Neural cell (in vitro differentiated cells): ENCODE results near the gene EIF3I. TPM values are rescaled to one million over a fixed set of nuclear protein-coding genes. Genes with fewer than 3 reads are reported as not detected.

Experiments used
- H2AFZ ChIP-seq: fragments of 200-600, 300-800 bp; sonication (generic), shearing (Covaris generic); 2 replicates; pipeline ENCODE4 v1.6.0; 2014; ENCODE audit warnings: low read depth, mild to moderate bottlenecking, antibody characterized with exemption, low read length, moderate library complexity
- H3F3A ChIP-seq: fragments of 200-600 bp; shearing (Covaris generic); 2 replicates; pipeline ENCODE4 v1.6.1; 2016; ENCODE audit warnings: mild to moderate bottlenecking, moderate library complexity, mixed read lengths, antibody characterized with exemption, low read length; ENCODE audit not compliant: insufficient read depth, poor library complexity, severe bottlenecking
- H3K27ac ChIP-seq: fragments of 200-600, 300-800 bp; sonication (generic), shearing (Covaris generic); 2 replicates; pipeline ENCODE4 v1.5.1; 2014; ENCODE audit warnings: mild to moderate bottlenecking, low read length, moderate library complexity
- H3K27me3 ChIP-seq: fragments of 300-800, 200-600 bp; sonication (generic), shearing (Covaris generic); 2 replicates; pipeline ENCODE4 v1.6.0; 2014; ENCODE audit warnings: mild to moderate bottlenecking, low read depth, low read length, moderate library complexity; ENCODE audit not compliant: insufficient read depth
- H3K36me3 ChIP-seq: fragments of 300-800, 200-600 bp; sonication (generic), shearing (Covaris generic); 2 replicates; pipeline ENCODE4 v1.5.1; 2014; ENCODE audit warnings: mild to moderate bottlenecking, antibody characterized with exemption, low read length, moderate library complexity; ENCODE audit not compliant: insufficient read depth
- H3K4me2 ChIP-seq: fragments of 300-800, 200-600 bp; sonication (generic), shearing (Covaris generic); 2 replicates; pipeline ENCODE4 v1.6.0; 2014; ENCODE audit warnings: mild to moderate bottlenecking, low read length
- H3K4me3 ChIP-seq: fragments of 300-800, 200-600 bp; sonication (generic), shearing (Covaris generic); 2 replicates; pipeline ENCODE4 v1.5.1; 2014; ENCODE audit warnings: mild to moderate bottlenecking, low read length, moderate library complexity
- H3K79me2 ChIP-seq: fragments of 200-600 bp; shearing (Covaris generic); replicated peaks from 2 replicates; pipeline ENCODE4 v1.6.0; 2014; ENCODE audit warnings: mild to moderate bottlenecking, low read length, moderate library complexity; ENCODE audit not compliant: insufficient read depth
- H3K9ac ChIP-seq: fragments of 300-800, 200-600 bp; sonication (generic), shearing (Covaris generic); 2 replicates; pipeline ENCODE4 v1.6.1; 2016; ENCODE audit warnings: mild to moderate bottlenecking, low read length, mixed read lengths
- H3K9me2 ChIP-seq: fragments of 200-600 bp; shearing (Covaris generic); 2 replicates; pipeline ENCODE4 v1.6.1; 2016; ENCODE audit warnings: mild to moderate bottlenecking, low read length, mixed read lengths; ENCODE audit not compliant: insufficient read depth
- H3K9me3 ChIP-seq: fragments of 200-600, 300-800 bp; sonication (generic), shearing (Covaris generic); 2 replicates; pipeline ENCODE4 v1.6.1; 2016; ENCODE audit warnings: mild to moderate bottlenecking, mixed run types, low read length, moderate library complexity, mixed read lengths
- H4K20me1 ChIP-seq: fragments of 200-600 bp; shearing (Covaris generic); 2 replicates; pipeline ENCODE4 v1.6.1; 2016; ENCODE audit warnings: mild to moderate bottlenecking, mixed run types; ENCODE audit not compliant: insufficient read depth
- CTCF ChIP-seq: fragments of 450-650 bp; IDR thresholded peaks from 2 replicates; pipeline ENCODE4 v1.5.1; 2014; ENCODE audit warnings: antibody characterized with exemption, mild to moderate bottlenecking, moderate library complexity; ENCODE audit not compliant: poor library complexity, severe bottlenecking
- EP300 ChIP-seq: fragments of 450-650 bp; conservative IDR thresholded peaks from 2 replicates; pipeline ENCODE4 v1.6.1; 2014; ENCODE audit warnings: antibody characterized with exemption, mild to moderate bottlenecking, moderate library complexity; ENCODE audit not compliant: poor library complexity, severe bottlenecking
- EZH2 ChIP-seq: fragments of 200-600, 300-800 bp; shearing (Covaris generic), sonication (generic); IDR thresholded peaks from 2 replicates; pipeline ENCODE4 v1.6.1; 2014; ENCODE audit warnings: antibody characterized with exemption, low read length, borderline replicate concordance, mild to moderate bottlenecking; ENCODE audit not compliant: insufficient read depth, poor library complexity, severe bottlenecking
- MXI1 ChIP-seq: fragments of 450-650 bp; conservative IDR thresholded peaks from 2 replicates; pipeline ENCODE4 v1.6.1; 2014; ENCODE audit warnings: antibody characterized with exemption, mild to moderate bottlenecking; ENCODE audit not compliant: poor library complexity, severe bottlenecking
- POLR2AphosphoS5 ChIP-seq: IDR thresholded peaks from 2 replicates; pipeline ENCODE4 v1.6.1; 2012
- RAD21 ChIP-seq: fragments of 450-650 bp; conservative IDR thresholded peaks from 2 replicates; pipeline ENCODE4 v1.6.1; 2014; ENCODE audit warnings: antibody characterized with exemption, mild to moderate bottlenecking, moderate library complexity
- REST ChIP-seq: IDR thresholded peaks from 2 replicates; pipeline ENCODE4 v1.6.1; 2012; ENCODE audit warnings: borderline replicate concordance
- SMC3 ChIP-seq: fragments of 450-650 bp; conservative IDR thresholded peaks from 2 replicates; pipeline ENCODE4 v1.6.1; 2014; ENCODE audit warnings: antibody characterized with exemption, mild to moderate bottlenecking, moderate library complexity; ENCODE audit not compliant: poor library complexity
- TAF1 ChIP-seq: IDR thresholded peaks from 2 replicates; pipeline ENCODE4 v1.6.1; 2012; ENCODE audit warnings: low read depth
- polyA plus RNA-seq: library from polyadenylated mRNA; depleted of rRNA; stranded (reverse); fragments of >200 nt; gene quantifications from 2 replicates; pipeline ENCODE4 v1.2.3, GENCODE V29; 2014

Gene EIF3I
- polyA plus RNA-seq, 1 donor from 2014 or later: 158 TPM

GRCh38 chr1:32221581-32221979 is 627 bp upstream of the EIF3I start:
- peaks cover 22% of the 10 kb centered on the region for H3K79me2 ChIP-seq

DNA sequence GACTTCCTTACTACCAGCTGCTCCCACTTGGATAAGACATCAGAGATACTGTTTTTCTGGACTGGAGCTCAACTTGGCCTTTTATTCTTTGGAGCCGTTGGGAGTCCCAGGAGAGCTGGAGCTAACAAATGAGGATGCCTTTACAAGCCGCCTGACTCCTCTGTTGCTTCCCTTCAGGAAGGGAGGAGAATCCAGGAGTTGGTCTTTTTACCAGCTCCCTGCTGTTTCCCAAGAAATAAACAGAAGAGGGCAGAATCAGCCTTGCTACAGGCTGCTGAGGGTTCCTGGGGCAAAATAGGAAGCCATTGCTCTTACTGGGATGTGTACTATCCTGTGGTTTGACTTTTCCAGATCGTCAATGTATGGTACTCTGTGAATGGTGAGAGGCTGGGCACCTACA is 1.5 kb downstream of the EIF3I start:
- no peak overlapping the region for H3K9ac ChIP-seq
- no peaks in the 10 kb centered on the region for H3K9me2 ChIP-seq
- peak overlapping the region; percentile 80 for H3K4me3 ChIP-seq
- no peaks in the 10 kb centered on the region for H3K9me3 ChIP-seq
- TF ChIP-seq MXI1: no peak
- TF ChIP-seq POLR2AphosphoS5: no peak
- TF ChIP-seq RAD21: no peak
- no peak for TF ChIP-seq REST
- no peak for TF ChIP-seq EP300
- TF ChIP-seq SMC3: no peak
- TF ChIP-seq EZH2: no peak
- no peak for TF ChIP-seq CTCF
- no peak for TF ChIP-seq TAF1
- H2AFZ ChIP-seq: no peak overlapping the region
- H3K36me3 ChIP-seq: no peaks in the 10 kb centered on the region
- no peaks in the 10 kb centered on the region for H3F3A ChIP-seq
- no peak overlapping the region for H3K4me2 ChIP-seq
- no peaks in the 10 kb centered on the region for H4K20me1 ChIP-seq
- no peak overlapping the region for H3K27ac ChIP-seq
- peaks cover 22% of the 10 kb centered on the region for H3K79me2 ChIP-seq
- no peaks in the 10 kb centered on the region for H3K27me3 ChIP-seq

More at GRCh38 chr1:32221581-32221979, 627 bp upstream of the EIF3I start:
- Histone ChIP-seq H3K9me3 (no peaks in the 10 kb centered on the region), H3K27ac (peak overlapping the region; percentile 89), H3K4me2 (peak overlapping the region; percentile 93), H3K9ac (peak overlapping the region; percentile 89), H3K27me3 (no peaks in the 10 kb centered on the region), H3K4me3 (peak overlapping the region; percentile 80), H3K36me3 (peaks cover 4% of the 10 kb centered on the region), H2AFZ (peak overlapping the region; percentile 75), H4K20me1 (no peaks in the 10 kb centered on the region), H3K9me2 (no peaks in the 10 kb centered on the region), H3F3A (no peaks in the 10 kb centered on the region)
- TF ChIP-seq POLR2AphosphoS5 (no peak), EP300 (no peak), REST (peak; percentile 0)
